SK-N-SH (cell line): ENCODE data around the gene TBC1D20. TPM values are rescaled to one million over a fixed set of nuclear protein-coding genes. Genes with fewer than 3 reads are reported as not detected.

Source experiments
- CTCF ChIA-PET: fragments of 300-600, 350-600 bp; formaldehyde crosslinking; extraction: SDS; loops from one replicate; lab custom pipeline; 2021; lab: Yijun Ruan, JAX
- POLR2A ChIA-PET: fragments of 350-600 bp; sonication (Branson Sonifier 250); formaldehyde crosslinking; extraction: SDS; loops from one replicate; lab custom pipeline; 2020; ENCODE audit warnings: antibody characterized with exemption, inconsistent platforms; lab: Yijun Ruan, JAX
- DNase-seq: peaks from one replicate; pipeline ENCODE4 v3.0.0; 2012
- H2AFZ ChIP-seq: fragments of 200-600 bp; sonication (generic); 2 replicates; pipeline ENCODE4 v1.8.1; 2016; ENCODE audit warnings: antibody characterized with exemption, mild to moderate bottlenecking, low read depth
- H3F3A ChIP-seq: fragments of 200-600 bp; sonication (generic); replicated peaks from 2 replicates; pipeline ENCODE3; 2016; ENCODE audit warnings: antibody characterized with exemption, mild to moderate bottlenecking; ENCODE audit not compliant: insufficient read depth
- H3K27ac ChIP-seq, 2 experiments: fragments of 200-500 bp in 1 of 2; fragments of 200-600 bp in 1 of 2; sonication (Bioruptor generic) in 1 of 2; sonication (generic), shearing (Covaris generic) in 1 of 2; 2 replicates each; pipeline versions ENCODE4 v1.5.1 to v1.6.1; 2014 to 2016; ENCODE audit warnings: low read depth in 2 of 2, inconsistent platforms in 1 of 2, low read length in 1 of 2, mild to moderate bottlenecking in 1 of 2, mixed read lengths in 1 of 2
- H3K27me3 ChIP-seq: fragments of 200-600 bp; sonication (generic), shearing (Covaris generic); 2 replicates; pipeline ENCODE4 v1.6.1; 2016; ENCODE audit warnings: mixed run types; ENCODE audit not compliant: insufficient read depth
- H3K36me3 ChIP-seq, 2 experiments: fragments of 200-500 bp in 1 of 2; fragments of 200-600 bp in 1 of 2; sonication (Bioruptor generic) in 1 of 2; sonication (generic) in 1 of 2; replicated peaks in 1 of 2; 2 replicates each; pipeline versions ENCODE3 to v1.5.1; 2014 to 2016; ENCODE audit warnings: low read length in 1 of 2, mild to moderate bottlenecking in 1 of 2; ENCODE audit not compliant: insufficient read depth in 2 of 2, control insufficient read depth in 1 of 2
- H3K4me1 ChIP-seq, 2 experiments: fragments of 200-500 bp in 1 of 2; fragments of 200-600 bp in 1 of 2; sonication (Bioruptor generic) in 1 of 2; sonication (generic), shearing (Covaris generic) in 1 of 2; 2 replicates each; pipeline versions ENCODE4 v1.5.1 to v1.6.1; 2014 to 2016; ENCODE audit warnings: low read depth in 1 of 2, low read length in 1 of 2, mixed run types in 1 of 2; ENCODE audit not compliant: insufficient read depth in 2 of 2, control insufficient read depth in 1 of 2
- H3K4me2 ChIP-seq: fragments of 200-600 bp; sonication (generic), shearing (Covaris generic); 2 replicates; pipeline ENCODE4 v1.6.1; 2017; ENCODE audit warnings: mixed run types
- H3K4me3 ChIP-seq, 2 experiments: fragments of 200-500 bp in 1 of 2; fragments of 200-600 bp in 1 of 2; sonication (Bioruptor generic) in 1 of 2; sonication (generic), shearing (Covaris generic) in 1 of 2; 2 replicates each; pipeline versions ENCODE4 v1.5.1 to v1.8.1; 2014 to 2016; ENCODE audit warnings: low read depth in 2 of 2, inconsistent platforms in 1 of 2, low read length in 1 of 2, mild to moderate bottlenecking in 1 of 2, mixed read lengths in 1 of 2, moderate library complexity in 1 of 2
- H3K79me2 ChIP-seq: fragments of 200-600 bp; sonication (generic); 2 replicates; pipeline ENCODE4 v1.8.1; 2017; ENCODE audit warnings: mild to moderate bottlenecking; ENCODE audit not compliant: insufficient read depth
- H3K9ac ChIP-seq: fragments of 200-600 bp; sonication (generic); 2 replicates; pipeline ENCODE4 v1.6.1; 2017; ENCODE audit warnings: mixed run types
- H3K9me2 ChIP-seq: fragments of 200-600 bp; sonication (generic); 2 replicates; pipeline ENCODE4 v1.6.1; 2017; ENCODE audit warnings: mixed run types
- H3K9me3 ChIP-seq: fragments of 200-600 bp; sonication (generic); 2 replicates; pipeline ENCODE4 v1.6.1; 2017; ENCODE audit warnings: mixed run types, mild to moderate bottlenecking, moderate library complexity
- H4K20me1 ChIP-seq: fragments of 200-600 bp; sonication (generic); 2 replicates; pipeline ENCODE4 v1.6.1; 2017; ENCODE audit warnings: mild to moderate bottlenecking, mixed run types; ENCODE audit not compliant: insufficient read depth
- CHD2 ChIP-seq: fragments of 150-350 bp; IDR thresholded peaks from 2 replicates; pipeline ENCODE4 v1.6.1; 2018; ENCODE audit warnings: low read length; ENCODE audit not compliant: partially characterized antibody
- CTCF ChIP-seq: fragments of 200-600 bp; sonication (generic); IDR thresholded peaks from 2 replicates; pipeline ENCODE4 v1.6.1; 2017; ENCODE audit warnings: antibody characterized with exemption, mild to moderate bottlenecking, moderate library complexity
- ELF1 ChIP-seq: IDR thresholded peaks from 2 replicates; pipeline ENCODE4 v1.4.0; 2012
- EP300 ChIP-seq, 2 experiments: IDR thresholded peaks; 2 replicates each; pipeline versions ENCODE4 v1.4.0 to v1.6.1; 2012; ENCODE audit warnings: borderline replicate concordance in 1 of 2, low read depth in 1 of 2, low read length in 1 of 2
- GATA2 ChIP-seq: sonication (generic); formaldehyde crosslinking; IDR thresholded peaks from 2 replicates; pipeline ENCODE4 v1.5.0; 2020; ENCODE audit warnings: mild to moderate bottlenecking, missing genetic modification reagents
- IRF3 ChIP-seq: fragments of 150-350 bp; IDR thresholded peaks from 2 replicates; pipeline ENCODE4 v1.6.1; 2016; ENCODE audit warnings: mild to moderate bottlenecking, low read depth, low read length
- MEF2A ChIP-seq: IDR thresholded peaks from 2 replicates; pipeline ENCODE4 v1.4.0; 2012; ENCODE audit warnings: low read depth, borderline replicate concordance
- MXI1 ChIP-seq: IDR thresholded peaks from 2 replicates; pipeline ENCODE4 v1.6.1; 2012; ENCODE audit warnings: mild to moderate bottlenecking, low read depth, low read length, improper control_type of control experiment
- NRF1 ChIP-seq: IDR thresholded peaks from 2 replicates; pipeline ENCODE4 v1.6.1; 2012; ENCODE audit warnings: low read depth, mild to moderate bottlenecking, low read length
- RAD21 ChIP-seq: IDR thresholded peaks from 2 replicates; pipeline ENCODE4 v1.6.1; 2012; ENCODE audit warnings: mild to moderate bottlenecking, low read length
- RCOR1 ChIP-seq: fragments of 150-350 bp; IDR thresholded peaks from 2 replicates; pipeline ENCODE4 v1.6.1; 2017; ENCODE audit warnings: antibody characterized with exemption, low read length
- RFX5 ChIP-seq: IDR thresholded peaks from 2 replicates; pipeline ENCODE4 v1.6.1; 2012; ENCODE audit warnings: mild to moderate bottlenecking, improper control_type of control experiment, low read length
- TAF1 ChIP-seq: IDR thresholded peaks from 2 replicates; pipeline ENCODE4 v1.6.1; 2012; ENCODE audit warnings: low read depth, mild to moderate bottlenecking, low read length, moderate library complexity, borderline replicate concordance
- TCF12 ChIP-seq: IDR thresholded peaks from 2 replicates; pipeline ENCODE4 v1.4.0; 2012
- TEAD4 ChIP-seq: IDR thresholded peaks from 2 replicates; pipeline ENCODE4 v1.4.0; 2012; ENCODE audit warnings: mild to moderate bottlenecking, borderline replicate concordance; ENCODE audit not compliant: insufficient read depth
- USF2 ChIP-seq: fragments of 150-350 bp; IDR thresholded peaks from 2 replicates; pipeline ENCODE4 v1.6.1; 2017; ENCODE audit warnings: antibody characterized with exemption, low read length, low read depth, borderline replicate concordance
- YY1 ChIP-seq: IDR thresholded peaks from 2 replicates; pipeline ENCODE4 v1.4.0; 2012; ENCODE audit warnings: low read depth, mild to moderate bottlenecking
- ZBTB33 ChIP-seq: IDR thresholded peaks from 2 replicates; pipeline ENCODE4 v1.4.0; 2012; ENCODE audit warnings: low read depth, borderline replicate concordance
- WGBS: methylation state at CpG from one replicate; pipeline ENCODE4 v1.1.6; 2017; ENCODE audit warnings: low lambda C conversion rate; 5-methylcytosine and 5-hydroxymethylcytosine counted together
- polyA plus RNA-seq, 3 experiments: library from polyadenylated mRNA; depleted of rRNA; stranded (reverse); fragments of >200 nt; gene quantifications; 2 replicates each; pipeline ENCODE4 v1.2.3, GENCODE V29; 2012

The TBC1D20 gene
- polyA plus RNA-seq, 1 of the 3 experiments (the other 2 are of a cell fraction): 27.7 TPM

- Histone ChIP-seq H3K79me2 (peaks cover 83% of the 10 kb centered on the region), H3K27me3 (no peaks in the 10 kb centered on the region), H3K36me3 (peaks cover 0 to 14% of the 10 kb centered on the region in 2 experiments), H3K4me1 (peaks cover 13 to 14% of the 10 kb centered on the region in 2 experiments; a peak in 3 of 4 replicates), H3K4me3 (no peak overlapping the region), H3K4me2 (no peak overlapping the region), H2AFZ (no peak overlapping the region), H4K20me1 (peaks cover 60% of the 10 kb centered on the region), H3K9ac (0 out of 2 replicates have a peak overlapping the region, but pooled peaks have one; percentile 9), H3K9me3 (no peaks in the 10 kb centered on the region), H3F3A (peaks cover 11% of the 10 kb centered on the region), H3K27ac (no peak overlapping the region), H3K9me2 (no peaks in the 10 kb centered on the region)
- WGBS: 72% methylated on average over 6 of the region's 6 CpGs
- no peak for DNase-seq
- TF ChIP-seq RAD21: no peak
- no peak for TF ChIP-seq CTCF
- TF ChIP-seq IRF3: no peak
- TF ChIP-seq CHD2: no peak
- TF ChIP-seq MXI1: no peak
- TF ChIP-seq ZBTB33: no peak
- TF ChIP-seq USF2: no peak
- TF ChIP-seq TCF12: no peak
- no peak for TF ChIP-seq NRF1
- no peak for TF ChIP-seq MEF2A
- no peak for TF ChIP-seq ELF1
- TF ChIP-seq YY1: no peak
- TF ChIP-seq TAF1: no peak
- no peak for TF ChIP-seq RFX5
- TF ChIP-seq GATA2 (CRISPR knock-in tag): no peak
- no peak for TF ChIP-seq TEAD4
- no peak for TF ChIP-seq EP300 (IDR thresholded peaks at IDR 0.05; ENCODE audit: borderline replicate concordance in 1 of 2, low read depth in 1 of 2, low read length in 1 of 2)
- TF ChIP-seq RCOR1: no peak
- CTCF ChIA-PET: interaction anchor here (0.7 kb wide), 1 partner anchor 187 kb away, joined by 3 read pairs; no protein-coding TSS in a partner anchor
- POLR2A ChIA-PET: no interaction called here
Observed at GRCh38 chr20:458776-459175, 3.6 kb downstream of the TBC1D20 start.
